Activated naive CD4-positive, alpha-beta T cell treated with anti-CD3 and anti-CD28 coated beads for 36 hours (primary cell): ENCODE data around the gene ILF2. TPM values are rescaled to one million over a fixed set of nuclear protein-coding genes. Genes with fewer than 3 reads are reported as not detected.
A peak's percentile ranks its signal among the peaks of the same experiment; 100 is the strongest.

Experiments
- CTCF ChIA-PET: fragments of 350-600 bp; sonication (Branson Sonifier 250); formaldehyde crosslinking; loops from one replicate; lab custom pipeline; 2021; ENCODE audit warnings: antibody characterized with exemption; lab: Charles Lee
- DNase-seq: peaks from one replicate; pipeline ENCODE4 v3.0.0-alpha.2; 2020
- H3K27ac Mint-ChIP-seq: one replicate; pipeline ENCODE4 v1.8.0; 2021; ENCODE audit warnings: mild to moderate bottlenecking, mixed read lengths
- H3K27me3 Mint-ChIP-seq: one replicate; pipeline ENCODE4 v1.8.0; 2021; ENCODE audit warnings: low read depth, mixed read lengths
- H3K36me3 Mint-ChIP-seq: one replicate; pipeline ENCODE4 v1.8.0; 2021; ENCODE audit warnings: low read depth, mixed read lengths
- H3K4me1 Mint-ChIP-seq: one replicate; pipeline ENCODE4 v1.8.0; 2021; ENCODE audit warnings: low read depth, mixed read lengths
- H3K4me3 Mint-ChIP-seq: one replicate; pipeline ENCODE4 v1.8.0; 2021; ENCODE audit warnings: mild to moderate bottlenecking, moderate library complexity, mixed read lengths
- H3K9me3 Mint-ChIP-seq: one replicate; pipeline ENCODE4 v1.8.0; 2021; ENCODE audit warnings: mixed read lengths
- intact Hi-C: fragments of 100-400 bp; cut with micrococcal nuclease; formaldehyde crosslinking; loops from one replicate; pipeline ENCODE4 v1.15.1; 2023
- total RNA-seq, 2 experiments: library from RNA; stranded (reverse); gene quantifications; one replicate each; pipeline ENCODE4 v1.2.3, GENCODE V29; 2021

Gene ILF2
- total RNA-seq, 2 experiments from 2014 or later, result 346 to 357 TPM

DNA sequence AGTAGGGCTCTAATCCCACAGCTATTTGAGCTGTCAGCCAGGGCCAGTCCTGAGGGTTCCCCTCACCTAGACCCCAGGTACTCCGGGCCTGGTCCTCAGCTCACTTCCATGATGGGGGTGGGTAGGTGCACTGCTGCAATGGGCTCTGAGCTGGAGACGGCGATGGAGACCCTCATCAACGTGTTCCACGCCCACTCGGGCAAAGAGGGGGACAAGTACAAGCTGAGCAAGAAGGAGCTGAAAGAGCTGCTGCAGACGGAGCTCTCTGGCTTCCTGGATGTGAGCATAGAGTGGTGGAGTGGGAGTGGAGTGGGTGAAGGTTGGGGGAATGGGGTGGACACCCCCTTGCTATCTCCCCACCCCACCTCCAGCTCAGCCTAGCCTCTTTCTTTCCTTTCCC, 40.4 kb downstream of the ILF2 start:
- no peaks in the 10 kb centered on the region for H3K9me3 Mint-ChIP-seq
- DNase-seq, result no peak
- peaks cover 28% of the 10 kb centered on the region for H3K4me1 Mint-ChIP-seq
- intact Hi-C loops, result no loop called here
- no peak overlapping the region for H3K27ac Mint-ChIP-seq
- peaks cover 10% of the 10 kb centered on the region for H3K36me3 Mint-ChIP-seq
- no peak overlapping the region for H3K4me3 Mint-ChIP-seq
- CTCF ChIA-PET, result interaction anchor here (0.9 kb wide), 1 partner anchor 97 kb away, joined by 3 read pairs; no protein-coding TSS in a partner anchor
- H3K27me3 Mint-ChIP-seq, result peaks cover 10% of the 10 kb centered on the region

DNA sequence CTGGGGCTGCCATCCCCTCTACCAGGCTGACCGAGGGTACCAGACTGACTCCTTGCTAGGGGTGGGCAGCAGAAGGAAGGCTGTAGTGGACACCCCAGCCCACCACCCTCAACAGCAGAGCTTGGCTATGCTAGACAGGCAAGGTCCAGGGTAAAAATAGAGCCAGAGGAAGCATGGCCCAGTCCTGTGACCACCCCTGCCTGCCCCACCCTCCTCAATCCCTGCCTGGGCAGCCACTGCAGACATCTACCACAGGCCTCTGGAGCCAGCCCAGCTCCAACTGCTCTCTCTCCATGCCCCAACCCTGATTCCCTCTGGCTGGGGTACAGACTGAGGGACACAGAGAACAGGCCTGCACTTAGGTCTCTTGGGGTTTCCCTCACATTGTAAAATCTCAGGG, 40.8 kb downstream of the ILF2 start:
- H3K4me3 Mint-ChIP-seq, result no peak overlapping the region
- H3K27ac Mint-ChIP-seq, result no peak overlapping the region
- peaks cover 27% of the 10 kb centered on the region for H3K4me1 Mint-ChIP-seq
- peaks cover 10% of the 10 kb centered on the region for H3K27me3 Mint-ChIP-seq
- DNase-seq, result no peak
- H3K36me3 Mint-ChIP-seq, result peaks cover 9% of the 10 kb centered on the region
- intact Hi-C loops, result no loop called here
- CTCF ChIA-PET, result interaction anchor here (0.9 kb wide), 1 partner anchor 97 kb away, joined by 3 read pairs; no protein-coding TSS in a partner anchor
- H3K9me3 Mint-ChIP-seq, result no peaks in the 10 kb centered on the region

DNA sequence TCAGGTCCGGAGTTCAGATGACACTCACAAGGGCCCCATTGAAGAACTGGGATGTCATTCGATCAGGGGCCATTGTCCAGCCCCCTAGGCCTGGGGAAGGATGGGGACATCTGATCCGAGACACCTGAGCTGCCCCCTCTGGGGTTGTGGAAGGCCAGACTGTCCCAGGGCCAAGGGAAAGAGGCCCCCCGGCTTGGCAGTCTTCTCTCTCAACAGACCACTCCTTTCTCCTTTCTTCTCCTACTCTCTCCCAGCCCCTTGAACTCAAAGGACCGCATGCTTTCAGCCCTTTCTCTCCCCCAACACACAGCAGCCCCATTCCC, 41.5 kb downstream of the ILF2 start:
- no peaks in the 10 kb centered on the region for H3K9me3 Mint-ChIP-seq
- H3K36me3 Mint-ChIP-seq, result peaks cover 4% of the 10 kb centered on the region
- intact Hi-C loops, result no loop called here
- H3K4me1 Mint-ChIP-seq, result peaks cover 25% of the 10 kb centered on the region
- no peak overlapping the region for H3K27ac Mint-ChIP-seq
- peaks cover 10% of the 10 kb centered on the region for H3K27me3 Mint-ChIP-seq
- no peak for DNase-seq
- CTCF ChIA-PET, result interaction anchor here (2.4 kb wide), 1 partner anchor 118 kb away, joined by 6 read pairs; no protein-coding TSS in a partner anchor
- H3K4me3 Mint-ChIP-seq, result no peak overlapping the region

DNA sequence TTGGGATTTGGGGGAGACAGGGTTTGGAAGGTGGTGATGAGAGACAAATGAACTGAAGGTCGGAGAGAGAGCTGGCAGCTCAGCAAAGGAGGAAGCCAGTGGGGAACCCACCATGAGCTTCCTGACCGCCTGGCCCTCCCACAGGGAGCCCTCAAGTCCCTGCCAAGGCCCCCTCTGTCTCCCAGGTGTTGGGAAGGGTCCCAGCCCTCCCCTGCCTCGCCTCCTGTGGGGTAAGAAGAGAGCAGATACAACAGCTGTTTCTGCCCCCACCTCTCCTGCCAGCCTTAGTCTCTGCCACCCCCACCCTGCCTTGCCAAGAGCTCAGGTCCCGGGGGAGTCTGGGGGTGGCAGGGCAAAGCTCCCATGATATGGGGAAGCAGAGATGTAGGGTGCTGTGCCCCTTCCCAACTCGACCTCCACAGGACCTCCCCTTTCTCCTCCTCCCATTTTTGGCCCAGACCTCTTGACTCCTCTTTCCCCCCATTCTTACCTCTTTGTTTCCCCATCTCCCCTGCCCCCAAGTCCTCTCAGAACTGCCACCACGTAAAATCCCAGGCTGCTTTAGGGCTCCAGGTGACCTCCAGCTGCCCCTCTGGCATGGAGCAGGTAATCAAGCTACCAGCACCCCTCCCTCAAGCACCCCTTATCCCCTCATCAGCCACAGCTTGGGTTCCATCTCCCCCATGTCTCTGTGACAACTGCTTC, 42.0 kb downstream of the ILF2 start:
- no peak overlapping the region for H3K27ac Mint-ChIP-seq
- CTCF ChIA-PET, result interaction anchor here (2.4 kb wide), 1 partner anchor 118 kb away, joined by 6 read pairs; no protein-coding TSS in a partner anchor
- H3K36me3 Mint-ChIP-seq, result no peaks in the 10 kb centered on the region
- H3K4me1 Mint-ChIP-seq, result peaks cover 24% of the 10 kb centered on the region
- H3K27me3 Mint-ChIP-seq, result peaks cover 10% of the 10 kb centered on the region
- DNase-seq, result no peak
- no peaks in the 10 kb centered on the region for H3K9me3 Mint-ChIP-seq
- no peak overlapping the region for H3K4me3 Mint-ChIP-seq
- intact Hi-C loops, result no loop called here

DNA sequence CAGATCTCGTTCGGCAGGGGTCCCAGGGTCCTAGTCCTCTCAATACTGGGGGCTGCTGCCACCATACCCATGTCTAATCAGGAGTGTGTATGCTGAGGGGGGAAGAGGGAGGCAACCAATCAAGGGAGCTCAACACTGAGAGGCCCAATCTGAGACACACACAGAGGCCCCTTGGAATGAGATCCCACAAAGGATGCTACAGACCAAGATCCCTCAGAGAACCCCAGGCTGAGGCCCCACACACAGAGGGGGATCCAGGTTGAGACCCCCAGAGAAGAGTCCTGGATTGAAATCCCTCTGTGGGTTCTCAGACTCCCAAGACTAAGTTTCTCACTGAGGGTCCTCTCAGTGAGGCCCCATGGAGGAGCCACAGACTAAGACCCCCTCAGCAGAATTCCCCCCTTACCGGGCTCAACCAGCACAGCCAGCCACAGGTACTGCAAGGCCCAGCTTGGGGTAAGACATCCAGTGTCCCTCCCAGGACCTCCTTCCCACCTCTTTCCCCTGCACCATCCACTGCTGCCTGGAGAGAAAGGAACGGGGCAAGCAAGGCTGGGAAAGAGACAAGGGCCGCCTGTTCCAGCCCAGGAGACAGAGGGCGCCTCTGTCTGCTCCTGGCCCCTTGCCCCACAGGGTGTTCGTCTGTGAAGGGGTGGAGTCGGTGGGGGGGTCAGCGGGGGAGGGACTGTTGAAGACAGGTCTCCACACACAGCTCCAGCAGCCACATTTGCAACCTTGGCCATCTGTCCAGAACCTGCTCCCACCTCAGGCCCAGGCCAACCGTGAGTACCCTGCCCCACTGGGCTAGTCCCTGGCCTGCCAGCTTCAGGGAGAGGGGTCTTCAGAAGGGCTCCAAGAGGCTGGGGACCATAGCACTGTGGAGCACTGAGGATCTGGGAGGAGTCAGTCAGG, 42.8 kb downstream of the ILF2 start, which contains the start of gene S100A1:
TSS of gene S100A1 (plus strand) at position 720 of the 912 bp plus-strand sequence. CDS start 2,088 bp downstream, outside the sequence.
- Mint-ChIP-seq H3K27ac (no peak within 1 kb of the TSS), H3K36me3 (no peaks in the 10 kb centered on the region), H3K4me3 (no peak within 1 kb of the TSS), H3K9me3 (no peaks in the 10 kb centered on the region), H3K4me1 (peaks cover 17% of the 10 kb centered on the region), H3K27me3 (peaks cover 10% of the 10 kb centered on the region)
- intact Hi-C loops, result no loop called here
- no peak for DNase-seq
- CTCF ChIA-PET, result interaction anchor here (0.6 to 2.4 kb wide), 6 partner anchors 12 to 403 kb away, joined by 3 to 6 read pairs (median 3); no protein-coding TSS in a partner anchor

DNA sequence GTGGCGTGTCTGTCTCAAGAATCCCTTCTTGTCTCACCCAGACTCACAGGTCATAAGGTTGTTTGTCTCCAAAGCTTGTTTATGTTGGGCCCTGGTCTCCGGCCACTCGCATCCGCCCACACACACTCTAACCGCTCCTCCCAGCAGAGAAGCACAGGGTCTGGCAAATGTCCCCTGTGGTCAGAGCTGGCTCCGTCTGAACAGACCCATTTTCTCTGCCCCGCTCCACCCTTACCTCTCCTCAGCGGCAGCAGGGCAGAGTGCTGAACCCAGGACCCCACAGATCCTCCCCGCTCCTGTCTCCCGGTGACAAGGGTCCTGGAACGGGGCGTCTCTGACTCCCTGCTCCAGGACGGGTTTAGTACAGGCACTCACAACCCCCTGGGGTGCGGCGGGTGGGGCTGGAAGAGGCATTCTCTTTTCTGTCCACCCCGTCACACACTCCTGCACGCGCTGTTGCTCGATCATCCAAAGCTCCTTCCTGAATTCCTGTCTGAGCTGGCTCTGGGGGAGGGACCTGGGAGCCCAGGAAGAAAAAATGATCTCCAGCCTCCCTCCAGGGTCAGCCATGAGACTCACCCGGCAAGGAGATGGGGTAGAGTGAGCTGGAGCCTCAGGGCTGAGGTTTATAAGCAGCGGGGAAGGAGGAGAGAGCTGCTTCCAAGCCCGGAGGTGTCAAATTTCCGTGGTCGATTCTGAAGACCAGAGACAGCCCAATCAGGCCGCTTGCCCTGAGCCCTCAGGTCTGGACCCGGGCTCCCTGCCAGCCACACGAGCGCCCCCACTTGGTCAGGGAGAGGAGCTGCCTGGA, 43.7 kb downstream of the ILF2 start, which contains the start of gene S100A13:
TSS of gene S100A13 (minus strand) at position 602 of the 811 bp plus-strand sequence. CDS start 1,033 bp downstream, outside the sequence.
- H3K27ac Mint-ChIP-seq, result no peak within 1 kb of the TSS
- no peaks in the 10 kb centered on the region for H3K9me3 Mint-ChIP-seq
- H3K4me3 Mint-ChIP-seq, result no peak within 1 kb of the TSS
- peak; percentile 32 for DNase-seq
- CTCF ChIA-PET, result interaction anchor here (0.7 to 2.4 kb wide), 6 partner anchors 11 to 116 kb away, joined by 3 to 6 read pairs (median 3); no protein-coding TSS in a partner anchor
- no peaks in the 10 kb centered on the region for H3K36me3 Mint-ChIP-seq
- H3K4me1 Mint-ChIP-seq, result peaks cover 13% of the 10 kb centered on the region
- peaks cover 10% of the 10 kb centered on the region for H3K27me3 Mint-ChIP-seq
- intact Hi-C loops, result no loop called here

DNA sequence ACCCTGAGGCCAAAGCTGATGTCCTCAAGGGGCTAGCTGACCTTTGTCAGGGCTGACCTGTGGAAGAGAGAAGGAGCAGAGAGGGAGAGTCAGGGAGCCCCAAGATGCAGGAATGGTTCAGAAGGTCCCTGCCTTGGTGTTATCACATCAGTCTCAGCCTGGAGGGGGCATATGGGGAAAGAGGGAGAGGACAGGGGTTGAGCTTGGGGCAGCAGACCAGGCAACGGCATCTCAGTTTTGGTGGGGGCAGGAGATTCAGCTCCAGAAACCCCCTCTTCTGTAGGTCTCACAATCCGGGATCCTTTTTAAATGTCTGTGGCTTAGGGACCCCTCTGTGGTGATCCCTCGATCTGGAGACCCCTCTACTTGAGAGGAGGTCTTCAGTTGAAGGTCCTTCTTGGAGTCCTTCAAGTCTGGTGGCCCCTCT, 44.3 kb downstream of the ILF2 start:
- Mint-ChIP-seq H3K27me3 (peaks cover 10% of the 10 kb centered on the region), H3K9me3 (no peaks in the 10 kb centered on the region), H3K4me3 (no peak overlapping the region), H3K36me3 (no peaks in the 10 kb centered on the region), H3K27ac (no peak overlapping the region), H3K4me1 (peaks cover 8% of the 10 kb centered on the region)
- no peak for DNase-seq
- CTCF ChIA-PET, result interaction anchor here (0.7 to 1.2 kb wide), 4 partner anchors 11 to 115 kb away, joined by 3 read pairs; no protein-coding TSS in a partner anchor
- intact Hi-C loops, result no loop called here

DNA sequence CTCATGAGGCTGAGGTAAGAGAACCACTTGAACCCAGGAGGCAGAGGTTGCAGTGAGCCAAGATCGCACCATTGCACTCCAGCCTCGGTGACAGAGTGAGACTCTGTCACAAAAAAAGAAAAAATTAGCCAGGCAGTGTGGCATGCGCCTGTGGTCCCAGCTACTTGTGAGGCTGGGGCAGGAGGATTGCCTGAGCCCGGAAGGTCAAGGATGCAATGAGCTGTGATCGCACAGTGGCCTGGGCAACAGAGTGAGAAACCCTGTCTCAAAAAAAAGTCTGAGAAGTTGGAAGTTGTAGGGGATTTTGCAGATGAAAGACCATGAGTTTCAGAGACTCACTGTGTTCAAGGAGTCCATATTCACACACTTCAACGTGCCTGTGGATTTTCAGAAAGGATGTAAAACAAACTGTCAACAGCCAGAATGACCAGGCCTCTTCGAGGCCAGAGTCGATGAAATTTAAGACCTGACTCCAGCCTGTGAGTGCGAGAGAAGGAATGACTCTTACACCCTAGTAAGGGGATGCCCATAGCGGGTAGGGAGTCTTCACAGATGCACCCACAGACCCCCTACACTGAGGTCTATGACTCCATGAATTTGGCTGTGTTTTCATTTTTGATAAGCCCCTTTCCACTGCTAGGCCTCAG, 45.7 kb downstream of the ILF2 start:
- Mint-ChIP-seq H3K4me1 (peaks cover 3% of the 10 kb centered on the region), H3K4me3 (no peak overlapping the region), H3K9me3 (no peaks in the 10 kb centered on the region), H3K36me3 (no peaks in the 10 kb centered on the region), H3K27ac (no peak overlapping the region), H3K27me3 (peaks cover 10% of the 10 kb centered on the region)
- intact Hi-C loops, result no loop called here
- DNase-seq, result no peak
- CTCF ChIA-PET, result no interaction called here

DNA sequence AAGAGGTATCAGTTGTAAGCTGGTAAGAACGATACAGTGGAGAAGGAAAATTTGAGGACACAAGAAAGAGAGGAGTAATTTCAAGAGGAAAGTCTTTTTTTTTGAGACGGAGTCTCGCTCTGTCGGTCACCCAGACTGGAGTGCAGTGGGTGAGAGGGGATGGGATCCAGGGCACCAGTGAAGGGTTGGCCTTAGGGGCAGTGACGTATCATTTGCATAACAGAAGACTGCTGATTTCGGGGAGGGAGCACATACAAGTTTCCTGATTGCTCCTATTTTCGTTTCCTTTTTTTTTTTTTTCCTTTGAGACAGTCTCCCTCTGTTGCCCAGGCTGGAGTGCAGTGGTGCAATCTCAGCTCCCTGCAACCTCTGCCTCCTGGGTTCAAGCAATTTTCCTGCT, 47.7 kb downstream of the ILF2 start:
- H3K27me3 Mint-ChIP-seq, result peaks cover 10% of the 10 kb centered on the region
- no peak for DNase-seq
- H3K36me3 Mint-ChIP-seq, result no peaks in the 10 kb centered on the region
- H3K27ac Mint-ChIP-seq, result no peak overlapping the region
- H3K4me1 Mint-ChIP-seq, result peaks cover 3% of the 10 kb centered on the region
- H3K9me3 Mint-ChIP-seq, result no peaks in the 10 kb centered on the region
- CTCF ChIA-PET, result interaction anchor here (0.6 to 1.0 kb wide), 2 partner anchors 9 to 46 kb away, joined by 3 to 4 read pairs; no protein-coding TSS in a partner anchor
- intact Hi-C loops, result no loop called here
- no peak overlapping the region for H3K4me3 Mint-ChIP-seq

DNA sequence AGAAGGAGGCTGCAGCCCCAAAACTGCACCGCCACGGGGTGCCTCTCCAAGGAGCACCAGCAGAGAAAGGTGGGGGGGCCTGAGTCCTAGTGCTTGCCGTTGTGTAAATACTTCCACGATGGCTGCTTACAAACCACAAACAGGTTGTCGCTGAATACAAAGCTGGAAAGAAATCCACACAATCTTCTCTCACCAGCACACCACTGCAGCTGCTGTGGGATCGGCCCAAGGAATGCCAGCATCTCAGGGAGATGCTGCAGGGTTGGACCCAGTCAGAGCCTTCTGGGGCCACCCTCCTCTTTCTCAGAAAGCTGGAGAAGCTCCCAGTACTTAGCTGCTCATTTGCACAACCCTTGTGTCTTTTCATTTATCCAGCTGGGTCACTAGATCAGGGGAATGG, 51.6 kb downstream of the ILF2 start:
- intact Hi-C loops, result no loop called here
- no peak overlapping the region for H3K27ac Mint-ChIP-seq
- no peaks in the 10 kb centered on the region for H3K9me3 Mint-ChIP-seq
- H3K36me3 Mint-ChIP-seq, result no peaks in the 10 kb centered on the region
- no peaks in the 10 kb centered on the region for H3K27me3 Mint-ChIP-seq
- CTCF ChIA-PET, result interaction anchor here (0.6 to 6.3 kb wide), 4 partner anchors 47 to 131 kb away, joined by 3 to 43 read pairs (median 8); no protein-coding TSS in a partner anchor
- H3K4me3 Mint-ChIP-seq, result no peak overlapping the region
- H3K4me1 Mint-ChIP-seq, result peaks cover 1% of the 10 kb centered on the region
- no peak for DNase-seq

DNA sequence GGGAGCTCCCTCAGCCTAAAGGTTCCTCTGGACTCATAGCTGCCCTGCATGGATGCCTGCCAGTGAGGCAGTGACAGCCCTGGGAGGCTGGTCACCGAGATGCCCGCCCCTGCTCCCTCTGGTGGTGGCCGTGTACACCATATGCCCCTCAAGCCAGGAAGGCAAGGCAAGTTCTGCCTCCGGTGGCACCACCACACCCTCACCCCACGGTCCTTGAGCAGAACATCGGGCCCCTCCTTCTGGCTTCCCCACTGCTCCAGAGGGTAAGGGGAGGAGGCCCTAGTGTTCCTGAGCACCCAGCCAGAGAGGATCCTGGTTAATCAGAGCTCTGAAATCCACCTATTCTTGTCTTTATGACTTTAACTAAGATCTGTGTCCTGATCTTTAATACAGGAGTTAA, 53.1 kb downstream of the ILF2 start:
- Mint-ChIP-seq H3K27me3 (no peaks in the 10 kb centered on the region), H3K4me1 (peaks cover 1% of the 10 kb centered on the region), H3K27ac (no peak overlapping the region), H3K36me3 (no peaks in the 10 kb centered on the region), H3K9me3 (no peaks in the 10 kb centered on the region), H3K4me3 (no peak overlapping the region)
- CTCF ChIA-PET, result interaction anchor here (0.6 to 6.3 kb wide), 9 partner anchors 13 to 149 kb away, joined by 3 to 43 read pairs (median 4); no protein-coding TSS in a partner anchor
- intact Hi-C loops, result loop anchor here (1.0 kb wide), 2 partner anchors 45 to 106 kb away; no protein-coding TSS in a partner anchor
- peak; percentile 72 for DNase-seq
